AG04449 (cell line): ENCODE data around the gene GARIN5B.
"Not testable (repeated sequence)": the region's sequence is repeated elsewhere in the genome, so short reads cannot be mapped to it uniquely, and the experiment has no call there.

Experiments used
- CTCF ChIA-PET: fragments of 350-600 bp; formaldehyde crosslinking; extraction: SDS; loops from one replicate; lab custom pipeline; 2021; ENCODE audit warnings: antibody characterized with exemption; lab: Yijun Ruan, JAX
- POLR2A ChIA-PET: fragments of 400-600, 350-600 bp; formaldehyde crosslinking; extraction: SDS; loops from one replicate; lab custom pipeline; 2020; ENCODE audit warnings: antibody characterized with exemption, inconsistent platforms; lab: Yijun Ruan, JAX
- DNase-seq: peaks from one replicate; pipeline ENCODE4 v3.0.0-alpha.2; 2010; ENCODE audit warnings: low read depth, low spot score
- H3K4me3 ChIP-seq: 2 replicates; pipeline ENCODE4 v1.5.1; 2011; ENCODE audit warnings: low read depth, mild to moderate bottlenecking, control low read depth, low read length
- CTCF ChIP-seq: IDR thresholded peaks from one replicate; pipeline ENCODE4 v1.5.1; 2011; ENCODE audit warnings: mild to moderate bottlenecking, moderate library complexity, low read length, control low read depth, inconsistent platforms; ENCODE audit not compliant: insufficient read depth; ENCODE audit errors: missing control alignments

Gene GARIN5B

DNA sequence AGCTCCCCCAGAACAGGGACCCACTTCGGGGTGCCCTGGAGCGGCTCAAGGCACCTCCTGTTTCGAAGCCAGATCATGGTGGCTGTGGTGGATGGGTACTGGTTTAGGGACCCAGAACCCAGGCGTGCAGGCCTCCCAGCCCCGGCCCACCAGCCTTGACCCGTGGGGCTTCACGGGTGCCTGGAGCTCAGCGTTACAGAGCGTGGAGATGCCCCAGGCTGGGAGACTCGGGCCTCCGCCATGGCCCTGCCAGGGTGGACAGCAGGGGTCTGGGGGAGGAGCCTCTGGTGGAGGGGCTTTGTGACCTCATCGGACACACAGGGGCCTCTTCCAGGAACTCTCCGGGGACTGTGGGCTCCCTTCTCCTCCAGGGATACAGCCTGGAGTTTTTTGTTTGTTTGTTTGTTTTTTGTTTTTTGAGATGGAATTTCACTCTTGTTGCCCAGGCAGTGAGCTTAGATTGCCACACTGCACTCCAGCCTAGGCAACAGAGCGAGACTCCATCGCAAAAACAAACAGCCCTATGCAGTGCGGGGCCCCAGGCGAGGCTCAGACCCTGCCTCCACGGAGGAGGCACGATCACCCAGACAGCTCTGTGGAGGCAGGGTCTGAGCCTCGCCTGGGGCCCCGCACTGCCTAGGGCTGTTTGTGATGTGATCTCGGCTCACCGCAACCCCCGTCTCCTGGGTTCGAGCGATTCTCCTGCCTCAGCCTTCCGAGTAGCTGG is at the start of gene GARIN5B:
Gene GARIN5B, minus strand, starts transcription at position 271 of the 727 bp plus-strand sequence. Its CDS starts 194 bp downstream, at position 77.
- ChIA-PET POLR2A (interaction anchor here (1.6 to 1.9 kb wide), 2 partner anchors 10 to 24 kb away, joined by 5 to 7 read pairs; no protein-coding TSS in a partner anchor), CTCF (no interaction called here)
- no peak for DNase-seq
- H3K4me3 ChIP-seq, result no peak within 1 kb of the TSS
- TF ChIP-seq CTCF, result no peak

DNA sequence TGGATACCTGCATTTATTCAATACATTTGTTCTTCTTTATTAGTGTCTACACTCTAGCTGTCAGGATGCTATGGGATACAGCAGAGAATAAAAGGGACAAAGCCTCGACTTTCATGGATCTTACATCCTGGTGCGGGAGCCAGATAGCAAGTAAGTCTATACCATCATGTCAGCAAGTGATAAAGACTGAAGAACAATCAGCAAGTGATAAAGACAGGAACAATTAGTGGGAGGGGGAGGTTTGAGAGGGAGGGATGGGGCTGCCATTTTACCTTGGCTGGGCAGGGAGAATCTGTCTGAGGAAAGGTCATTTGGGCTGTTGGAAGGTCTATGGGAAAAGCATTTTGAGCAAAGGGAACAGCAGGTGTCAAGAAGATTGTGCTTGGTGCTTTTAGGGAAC is 47.1 kb upstream of the GARIN5B start:
- DNase-seq, result no peak
- no peak overlapping the region for H3K4me3 ChIP-seq
- TF ChIP-seq CTCF, result no peak
- CTCF ChIA-PET, result interaction anchor here (0.8 to 2.8 kb wide), 5 partner anchors 9 to 150 kb away, joined by 3 to 42 read pairs (median 9); no protein-coding TSS in a partner anchor
- POLR2A ChIA-PET, result no interaction called here

GRCh38 chr19:55409179-55409578 is 46.1 kb upstream of the GARIN5B start:
- DNase-seq, POLR2A ChIA-PET, H3K4me3 ChIP-seq: not testable (repeated sequence)
- CTCF ChIA-PET, result interaction anchor here (0.8 to 2.8 kb wide), 7 partner anchors 10 to 268 kb away, joined by 3 to 42 read pairs (median 6); no protein-coding TSS in a partner anchor

DNA sequence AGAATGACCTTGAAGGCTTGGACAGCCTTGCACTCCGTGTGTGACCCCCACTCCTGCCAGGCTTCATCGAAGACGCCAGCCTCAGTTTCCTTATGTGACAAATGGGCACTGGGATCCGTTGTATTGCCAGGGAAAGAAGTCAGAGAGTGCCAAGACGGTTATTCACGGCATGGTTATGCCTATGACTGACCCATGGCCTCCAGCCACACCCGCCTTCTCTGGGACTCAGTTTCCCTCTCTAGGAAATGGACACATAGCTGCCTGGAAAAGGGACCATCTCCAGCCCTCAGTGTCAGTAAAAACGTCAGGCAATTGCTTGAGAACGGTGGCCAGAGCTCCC is 45.4 kb upstream of the GARIN5B start:
- peak overlapping the region; percentile 58 for H3K4me3 ChIP-seq
- POLR2A ChIA-PET, result no interaction called here
- CTCF ChIA-PET, result interaction anchor here (0.8 to 2.8 kb wide), 7 partner anchors 10 to 268 kb away, joined by 3 to 42 read pairs (median 6); partner anchors contain the start of gene TMEM238
- DNase-seq, result no peak
- no peak for TF ChIP-seq CTCF

- POLR2A ChIA-PET, result interaction anchor here (0.5 to 3.4 kb wide), 42 partner anchors 9 to 321 kb away, joined by 3 to 86 read pairs (median 4); partner anchors contain the start of genes FIZ1, HSPBP1, IL11 and ISOC2
- peak overlapping the region; percentile 84 for H3K4me3 ChIP-seq
- peak; percentile 95 for DNase-seq
- CTCF ChIA-PET, result interaction anchor here (0.8 to 2.8 kb wide), 9 partner anchors 10 to 267 kb away, joined by 3 to 42 read pairs (median 6); partner anchors contain the start of gene TMEM238
- TF ChIP-seq CTCF, result no peak
Observed at GRCh38 chr19:55407800-55408532, 44.9 kb upstream of the GARIN5B start.

- DNase-seq, result not testable (repeated sequence)
- POLR2A ChIA-PET, result interaction anchor here (0.6 to 3.4 kb wide), 46 partner anchors 8 to 321 kb away, joined by 3 to 86 read pairs (median 4); partner anchors contain the start of genes FIZ1, HSPBP1, IL11 and ISOC2
- CTCF ChIA-PET, result interaction anchor here (1.0 to 2.0 kb wide), 2 partner anchors 11 to 60 kb away, joined by 4 to 7 read pairs; no protein-coding TSS in a partner anchor
- peak within 1 kb of the TSS; percentile 84 for H3K4me3 ChIP-seq
Observed at GRCh38 chr19:55407550-55407799, 44.4 kb upstream of the GARIN5B start, which contains the start of gene UBE2S. Gene UBE2S (minus strand): TSS chr19:55407788. CDS start chr19:55407589, 199 bp downstream.
